HG03469 (cell line): ENCODE results near the gene RPTOR.
"Not testable (repeated sequence)": the region's sequence is repeated elsewhere in the genome, so short reads cannot be mapped to it uniquely, and the experiment has no call there.

Source experiments
- ATAC-seq: cut with Tn5 transposase; IDR thresholded peaks from one replicate; pipeline ENCODE4 v1.9.1; 2021; ENCODE audit warnings: mild to moderate bottlenecking, moderate library complexity, moderate number of reproducible peaks; ENCODE audit not compliant: unreplicated experiment

RPTOR gene

GRCh38 chr17:80738987-80739730, 194.5 kb downstream of the RPTOR start:
- no peak for ATAC-seq

- no peak for ATAC-seq
Measured at GRCh38 chr17:80740141-80740540, 195.5 kb downstream of the RPTOR start.

- ATAC-seq, result no peak
Measured at GRCh38 chr17:80742091-80742490, 197.5 kb downstream of the RPTOR start.

- no peak for ATAC-seq
Measured at GRCh38 chr17:80742581-80743180, 198.0 kb downstream of the RPTOR start.

GRCh38 chr17:80743181-80743771, 198.6 kb downstream of the RPTOR start:
- ATAC-seq, result no peak

- not testable (repeated sequence) for ATAC-seq
Measured at GRCh38 chr17:80743973-80744372, 199.3 kb downstream of the RPTOR start.

GRCh38 chr17:80744725-80745124, 200.1 kb downstream of the RPTOR start:
- not testable (repeated sequence) for ATAC-seq

- no peak for ATAC-seq
Measured at GRCh38 chr17:80745183-80745582, 200.5 kb downstream of the RPTOR start.

- no peak for ATAC-seq
Measured at GRCh38 chr17:80746262-80746935, 201.8 kb downstream of the RPTOR start.

GRCh38 chr17:80747469-80747868, 202.8 kb downstream of the RPTOR start:
- no peak for ATAC-seq

GRCh38 chr17:80749611-80750010, 205.0 kb downstream of the RPTOR start:
- ATAC-seq, result no peak

- no peak for ATAC-seq
Measured at GRCh38 chr17:80750263-80750662, 205.6 kb downstream of the RPTOR start.

GRCh38 chr17:80751070-80751945, 206.7 kb downstream of the RPTOR start:
- ATAC-seq, result no peak

- ATAC-seq, result no peak
Measured at GRCh38 chr17:80751946-80752581, 207.4 kb downstream of the RPTOR start.

- ATAC-seq, result no peak
Measured at GRCh38 chr17:80753685-80754345, 209.2 kb downstream of the RPTOR start.

GRCh38 chr17:80754846-80755245, 210.2 kb downstream of the RPTOR start:
- no peak for ATAC-seq

GRCh38 chr17:80755650-80756405, 211.2 kb downstream of the RPTOR start:
- no peak for ATAC-seq

- ATAC-seq, result no peak
Measured at GRCh38 chr17:80758481-80759376, 214.1 kb downstream of the RPTOR start.
